Hematopoietic multipotent progenitor cell treated with erythropoietin and hydrocortisone succinate and interleukin-3 and kit ligand, for 4 days (in vitro differentiated cells): ENCODE measurements around the gene SCN2B.

Experiments used
- DNase-seq: peaks from one replicate; pipeline ENCODE4 v3.0.0-alpha.2; 2015

Gene SCN2B

DNA sequence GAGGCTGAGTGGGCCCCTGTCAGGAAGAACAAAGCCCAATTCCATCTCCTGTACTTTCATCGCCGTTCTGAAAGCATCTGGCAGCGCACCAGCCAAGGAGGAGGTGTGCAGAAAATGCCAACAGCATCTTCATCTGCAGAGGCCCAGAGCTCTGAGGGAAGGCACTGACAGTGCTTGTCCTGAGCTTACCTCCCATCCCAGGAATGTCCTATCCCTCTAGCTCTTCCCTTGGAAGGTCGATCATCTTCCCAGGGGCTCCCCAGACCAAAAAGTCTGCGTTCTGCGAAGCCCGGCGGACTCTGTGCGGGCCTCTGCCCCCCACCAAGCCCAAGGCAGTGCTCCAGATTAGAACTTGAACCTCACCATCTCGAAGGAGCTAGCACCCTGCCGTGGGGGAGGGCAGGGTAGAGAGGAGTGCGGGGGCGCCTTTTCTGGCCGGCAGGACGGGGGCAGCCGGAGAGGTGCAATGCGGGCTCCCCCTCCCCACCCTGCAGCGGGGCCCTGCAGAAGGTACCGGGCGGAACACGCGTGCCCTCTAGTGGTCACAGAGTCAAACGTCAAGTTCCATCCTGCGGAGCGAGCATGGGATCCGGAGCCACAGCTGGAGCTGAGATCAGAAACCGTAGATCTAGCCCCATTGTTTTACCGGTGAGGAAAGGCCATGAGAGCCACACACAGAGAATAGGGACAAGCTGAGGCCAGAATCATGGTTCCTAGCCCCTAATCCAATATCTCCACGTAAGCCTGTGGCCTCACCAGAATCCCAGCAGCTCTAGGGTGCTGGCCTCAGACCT, 5.0 kb downstream of the SCN2B start:
- DNase-seq: peak; percentile 82

DNA sequence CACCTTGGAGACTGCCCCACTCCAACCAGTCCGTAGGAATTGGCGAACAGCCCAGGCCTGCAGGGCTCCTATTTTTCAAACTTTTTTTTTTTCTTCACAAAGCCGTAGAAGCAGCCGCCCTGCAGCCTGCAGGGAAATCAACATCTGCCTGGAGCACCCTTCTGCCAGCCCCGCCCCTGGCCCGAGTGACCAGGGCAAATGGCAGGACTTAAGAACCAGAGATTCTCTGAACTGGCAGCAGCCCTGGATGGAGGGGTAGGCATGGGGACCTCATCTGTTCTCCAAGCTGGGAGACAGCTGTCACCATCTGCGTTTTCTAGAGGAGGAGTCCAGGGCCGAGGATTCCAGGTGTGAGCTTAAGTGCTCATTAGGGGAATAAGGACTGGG, 5.6 kb downstream of the SCN2B start:
- DNase-seq: no peak

- DNase-seq: no peak
These were observed 6.2 kb downstream of the SCN2B start for GRCh38 chr11:118170231-118170630.

GRCh38 chr11:118169300-118170140, 6.9 kb downstream of the SCN2B start:
- no peak for DNase-seq

GRCh38 chr11:118168751-118169150, 7.7 kb downstream of the SCN2B start:
- no peak for DNase-seq

GRCh38 chr11:118168316-118168715, 8.1 kb downstream of the SCN2B start:
- no peak for DNase-seq

GRCh38 chr11:118167906-118168305, 8.5 kb downstream of the SCN2B start:
- no peak for DNase-seq

DNA sequence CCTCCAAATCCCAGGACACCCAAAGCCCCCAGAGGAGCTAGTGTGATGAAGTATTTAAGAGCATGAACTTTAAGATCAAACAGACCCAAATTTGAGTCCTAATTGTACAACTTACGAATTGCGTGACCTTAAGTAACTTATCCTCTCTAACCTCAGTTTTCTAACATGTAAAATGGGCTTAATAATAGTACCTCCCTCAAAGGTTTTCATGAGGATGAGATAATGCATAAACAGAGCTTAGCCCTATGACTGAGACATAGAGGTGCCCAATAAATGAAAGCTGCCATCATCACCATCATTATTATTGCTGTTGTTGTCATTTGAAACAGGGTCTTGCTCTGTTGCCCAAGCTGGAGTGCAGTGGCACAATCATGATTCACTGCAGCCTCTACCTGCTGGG, 9.2 kb downstream of the SCN2B start:
- no peak for DNase-seq

DNA sequence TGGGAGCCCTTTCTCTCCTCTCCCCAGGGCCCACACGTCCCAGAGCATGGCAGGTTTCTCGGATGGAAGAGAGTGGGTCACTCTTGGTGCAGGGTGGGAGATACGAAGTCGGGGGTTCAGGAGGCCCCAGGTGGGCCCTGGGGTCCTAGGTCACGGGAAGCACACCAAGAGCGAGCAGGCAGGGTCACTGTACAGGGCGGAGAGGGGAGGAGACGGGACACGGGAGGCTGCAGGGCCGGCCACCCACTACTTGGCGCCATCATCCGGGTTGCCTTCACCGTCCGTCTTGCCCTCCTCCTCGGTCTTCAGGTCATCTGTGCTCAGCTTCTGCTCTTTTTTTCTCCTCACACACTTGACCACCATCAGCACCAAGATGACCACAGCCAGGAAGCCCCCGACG, 9.8 kb downstream of the SCN2B start:
- DNase-seq: no peak

DNA sequence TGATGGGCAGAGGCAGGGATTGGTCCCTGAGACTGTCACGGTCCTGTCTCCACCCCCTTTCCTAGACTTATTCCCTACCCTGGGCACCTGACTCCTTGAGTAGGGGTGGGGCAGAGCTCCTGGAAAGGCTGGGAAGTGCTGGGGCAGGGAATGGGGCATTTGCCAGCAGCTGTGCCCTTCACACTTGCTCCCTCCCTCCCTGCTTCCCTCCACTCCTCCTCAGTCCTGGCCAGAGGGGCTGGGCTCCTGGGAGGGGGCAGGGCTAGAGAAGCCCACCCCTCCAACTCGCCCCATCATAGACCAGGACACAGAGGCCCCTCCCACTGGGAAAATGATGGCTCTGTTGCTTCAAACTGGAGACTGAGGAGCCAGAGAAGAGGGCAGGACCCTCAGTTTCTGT, 11.6 kb downstream of the SCN2B start:
- DNase-seq: no peak

DNA sequence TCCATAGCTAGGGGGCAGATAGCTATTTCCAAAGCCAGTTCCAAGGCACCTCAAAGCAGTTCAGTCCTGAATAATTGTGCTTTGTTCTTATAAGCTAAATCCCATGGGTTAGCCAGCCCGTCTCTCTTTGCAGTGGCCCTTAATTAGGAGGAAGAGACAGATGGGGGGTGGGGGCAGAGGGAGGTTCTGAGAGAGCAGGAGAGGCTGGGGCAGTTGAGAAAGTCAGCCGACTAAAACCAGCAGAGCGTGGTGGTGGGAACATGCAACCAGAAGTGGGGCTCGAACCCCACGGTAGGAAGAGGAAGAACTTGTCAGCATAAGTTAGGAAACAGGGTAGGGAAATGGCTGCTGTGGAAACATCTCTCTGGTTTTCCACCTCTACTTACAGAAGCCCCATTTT, 12.9 kb downstream of the SCN2B start:
- no peak for DNase-seq

DNA sequence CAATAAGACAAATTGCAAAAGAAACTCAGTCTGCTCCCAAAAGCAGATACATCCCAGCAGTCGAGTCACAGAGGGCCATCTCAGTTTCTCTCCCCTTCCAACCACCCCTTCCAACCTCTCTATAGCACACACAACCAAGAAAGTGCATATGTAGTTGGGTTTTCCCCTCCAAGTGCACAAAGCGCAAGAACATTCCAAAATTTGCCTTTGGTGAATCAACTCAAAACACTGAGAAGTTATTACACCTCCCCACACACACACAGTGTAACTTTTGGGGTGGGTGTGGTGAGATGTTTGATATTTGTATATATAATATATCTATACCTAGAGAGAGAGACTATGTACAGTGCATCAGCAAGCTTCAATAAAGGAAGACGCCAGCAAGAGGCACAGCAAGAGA, 13.6 kb downstream of the SCN2B start:
- no peak for DNase-seq

DNA sequence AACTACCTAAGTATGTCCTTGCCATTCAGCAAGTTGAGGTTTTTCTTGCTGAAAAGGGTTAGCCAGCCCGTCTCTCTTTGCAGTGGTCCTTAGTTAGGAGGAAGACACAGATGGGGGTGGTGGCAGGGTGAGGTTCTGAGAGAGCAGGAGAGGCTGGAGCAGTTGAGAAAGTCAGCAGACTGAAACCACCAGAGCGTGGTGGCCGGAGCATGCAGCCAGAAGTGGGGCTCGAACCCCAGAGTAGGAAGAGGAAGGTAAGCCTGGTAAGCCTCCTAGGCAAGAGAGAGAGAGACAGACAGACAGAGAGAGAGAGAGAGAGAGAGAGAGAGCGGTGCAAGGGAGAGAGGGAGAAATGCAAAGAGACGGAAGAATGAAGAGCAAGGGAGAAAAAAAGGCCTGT, 14.7 kb downstream of the SCN2B start:
- no peak for DNase-seq

GRCh38 chr11:118157186-118157895, 19.1 kb downstream of the SCN2B start:
- DNase-seq: no peak

GRCh38 chr11:118156531-118157185, 19.8 kb downstream of the SCN2B start:
- peak; percentile 39 for DNase-seq

GRCh38 chr11:118155776-118156530, 20.5 kb downstream of the SCN2B start:
- DNase-seq: no peak

- no peak for DNase-seq
These were observed 21.8 kb downstream of the SCN2B start for GRCh38 chr11:118154641-118155040.

DNA sequence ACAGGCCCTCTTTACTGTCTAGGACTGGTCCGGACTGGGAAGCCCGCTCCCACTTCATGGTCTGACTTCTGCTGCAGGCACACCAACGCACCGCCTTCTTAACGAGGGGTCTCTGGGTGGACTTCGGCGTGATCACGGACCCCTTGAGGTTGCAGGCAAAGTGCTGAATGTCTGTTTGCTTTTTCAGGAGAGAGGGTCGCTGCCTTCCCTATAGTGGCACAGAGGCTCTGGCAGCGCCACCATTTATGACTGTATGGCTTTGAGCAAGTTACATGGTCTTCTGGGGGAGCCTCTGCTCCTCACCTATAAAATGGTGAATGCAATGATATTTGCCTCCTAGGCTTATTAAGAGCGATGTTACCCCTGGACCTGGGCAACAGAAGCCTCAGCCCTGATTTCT, 22.5 kb downstream of the SCN2B start:
- no peak for DNase-seq

DNA sequence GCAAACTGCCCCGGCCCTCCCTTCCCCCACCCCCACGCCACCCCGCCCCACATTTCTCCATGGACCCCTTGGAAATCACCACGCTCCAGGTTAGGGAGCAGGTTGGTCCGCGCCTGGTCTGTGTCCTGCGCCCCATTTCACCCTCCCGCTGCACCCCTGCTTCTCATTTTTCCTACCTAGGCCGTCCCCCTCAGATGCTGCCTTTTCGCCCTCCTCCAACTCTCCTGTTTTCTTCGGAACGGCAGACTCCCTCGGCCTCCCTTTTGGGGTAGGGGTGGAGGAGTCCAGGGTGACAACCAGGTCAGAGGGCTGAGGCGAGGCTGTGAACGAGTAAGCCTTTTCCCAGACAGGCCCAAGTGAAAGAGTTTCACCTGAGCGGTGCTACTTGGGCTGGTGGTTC, 22.9 kb downstream of the SCN2B start:
- DNase-seq: no peak

DNA sequence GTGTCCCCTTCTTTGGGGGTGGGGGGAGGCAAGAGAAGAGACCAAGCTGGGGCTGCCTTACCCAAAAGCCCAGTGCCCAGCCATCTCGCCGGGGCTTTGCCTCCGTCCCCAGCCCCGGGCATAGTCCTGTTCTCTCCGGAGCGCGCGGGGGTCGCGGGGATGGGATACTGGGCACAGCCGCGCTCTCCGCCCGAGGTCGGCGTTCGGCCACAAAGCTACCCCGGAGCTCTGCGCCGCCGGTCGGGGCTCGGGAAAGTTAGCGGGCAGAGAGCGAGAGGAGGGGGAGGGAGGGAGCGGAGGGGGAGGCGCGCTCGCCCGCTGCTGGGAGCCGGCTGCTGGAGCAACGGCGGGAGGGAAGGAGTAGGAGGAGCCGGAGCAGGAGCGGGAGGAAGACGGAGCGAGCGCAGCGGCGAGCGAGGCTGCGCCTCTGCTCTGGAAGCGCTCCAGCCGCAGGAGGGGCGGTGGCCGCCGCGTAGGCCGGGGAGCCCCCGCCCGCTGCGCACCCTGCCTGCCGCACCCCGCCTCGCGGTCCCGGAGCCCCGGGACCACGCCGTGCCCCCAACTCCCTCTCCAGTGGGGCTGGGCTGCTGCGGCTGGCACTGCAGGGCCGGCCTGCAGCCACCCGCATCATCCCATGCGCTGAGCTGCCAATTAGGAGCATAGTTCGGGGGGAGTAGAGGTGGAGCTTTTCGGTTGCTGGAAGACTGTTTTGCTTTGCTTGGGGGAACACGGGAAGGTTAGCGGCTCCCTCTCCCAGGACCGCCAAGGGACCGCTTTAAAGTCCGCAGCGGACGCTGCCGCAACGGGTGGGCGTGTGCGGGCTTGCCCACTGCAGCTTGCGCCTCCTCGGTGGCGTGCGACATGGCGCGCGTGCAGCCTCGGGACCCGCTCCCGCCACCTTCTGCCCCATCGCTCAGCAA, 23.6 kb downstream of the SCN2B start, which contains the start of gene SCN4B:
Gene SCN4B (minus strand): TSS at position 272 of the 920 bp plus-strand sequence. CDS start 150 bp downstream, at position 122.
- DNase-seq: peak; percentile 42

GRCh38 chr11:118152020-118152551, 24.4 kb downstream of the SCN2B start:
- no peak for DNase-seq
